Tibial nerve (tissue), 4 donors: Measurements from ENCODE around the gene MUSTN1. TPM values are rescaled to one million over a fixed set of nuclear protein-coding genes. Genes with fewer than 3 reads are reported as not detected.

Experiments used
- DNase-seq, 2 donors: peaks; one replicate each; pipeline ENCODE4 v3.0.0-alpha.2; 2019; ENCODE audit warnings: low spot score in 2 of 2
- H3K27ac ChIP-seq, 4 donors: fragments of 200-600 bp; sonication (generic) in 3 of 4; one replicate each; pipeline ENCODE4 v1.5.1; 2017 to 2019; ENCODE audit warnings: mild to moderate bottlenecking in 1 of 4
- H3K27me3 ChIP-seq, 2 donors: fragments of 200-600 bp; sonication (generic) in 1 of 2; one replicate each; pipeline versions ENCODE4 v1.5.1 to v1.6.0; 2017 to 2019
- H3K36me3 ChIP-seq, 3 donors: fragments of 200-600 bp; sonication (generic); one replicate each; pipeline ENCODE4 v1.5.1; 2018 to 2019
- H3K4me1 ChIP-seq, 4 donors: fragments of 200-600 bp; sonication (generic) in 3 of 4; one replicate each; pipeline ENCODE4 v1.5.1; 2017 to 2019
- H3K4me3 ChIP-seq, 4 donors: fragments of 200-600 bp; sonication (generic) in 3 of 4; one replicate each; pipeline ENCODE4 v1.5.1; 2017 to 2019; ENCODE audit warnings: mild to moderate bottlenecking in 1 of 4, moderate library complexity in 1 of 4
- H3K9me3 ChIP-seq, 4 donors: fragments of 200-600 bp; sonication (generic) in 3 of 4; one replicate each; pipeline ENCODE4 v1.5.1; 2017 to 2019
- EP300 ChIP-seq, 2 donors: sonication (generic); formaldehyde crosslinking; IDR thresholded peaks; one replicate each; pipeline ENCODE4 v1.6.1; 2017; ENCODE audit warnings: antibody characterized with exemption in 2 of 2, mild to moderate bottlenecking in 1 of 2
- POLR2A ChIP-seq, 2 donors: fragments of 450-650 bp; IDR thresholded peaks; one replicate each; pipeline ENCODE4 v1.6.1; 2017; ENCODE audit warnings: antibody characterized with exemption in 2 of 2, mild to moderate bottlenecking in 2 of 2, moderate library complexity in 2 of 2
- WGBS, 2 donors: methylation state at CpG; one replicate each; pipeline ENCODE4 v1.1.5; 2018; 5-methylcytosine and 5-hydroxymethylcytosine counted together
- total RNA-seq, 4 donors: library from RNA; depleted of rRNA; stranded (reverse); fragments of >200 nt; gene quantifications; one replicate each; pipeline ENCODE4 v1.1.0, GENCODE V29; 2016
- TF ChIP-seq, protein P1 (sequence below), 5 experiments: fragments of 200-600 bp in 3 of 5; fragments of 450-650 bp in 2 of 5; sonication (generic) in 3 of 5; IDR thresholded peaks; one replicate each; pipeline ENCODE4 v1.5.1; 2016 to 2019; ENCODE audit warnings: antibody characterized with exemption in 5 of 5, mild to moderate bottlenecking in 3 of 5, moderate library complexity in 2 of 5

Gene MUSTN1
- total RNA-seq, 4 donors from 2014 or later = 38.5 to 77.9 (median 64.9) TPM

DNA sequence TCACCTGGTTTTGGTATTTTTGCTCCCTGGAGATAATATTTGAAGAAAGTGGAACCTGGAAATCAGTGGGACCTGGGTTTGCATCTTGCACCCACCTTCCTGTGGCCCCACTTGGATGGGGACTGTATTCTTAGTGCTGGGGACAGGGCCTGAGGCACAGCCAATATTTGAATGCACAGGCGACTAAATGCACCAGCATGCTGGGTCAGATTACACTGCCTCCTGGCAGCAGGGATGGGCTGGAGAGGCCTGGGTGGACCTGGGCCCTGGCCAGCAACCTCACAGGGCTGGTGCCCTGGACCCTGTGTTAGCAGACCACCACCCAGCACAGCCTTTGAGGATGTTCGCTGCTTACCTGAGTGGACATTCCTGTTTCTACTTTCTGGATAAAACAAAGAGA, 14.9 kb downstream of the MUSTN1 start:
- Histone ChIP-seq H3K36me3 (peaks cover 0 to 75% (median 0%) of the 10 kb centered on the region in 3 donors), H3K27ac (no peak overlapping the region), H3K27me3 (no peaks in the 10 kb centered on the region), H3K4me1 (no peaks in the 10 kb centered on the region), H3K9me3 (no peaks in the 10 kb centered on the region), H3K4me3 (no peak overlapping the region)
- WGBS, 2 donors = 71 to 79% methylated on average over 2 of the region's 2 CpGs
- DNase-seq = no peak
- TF ChIP-seq POLR2A (IDR thresholded peaks at IDR 0.05) = no peak

DNA sequence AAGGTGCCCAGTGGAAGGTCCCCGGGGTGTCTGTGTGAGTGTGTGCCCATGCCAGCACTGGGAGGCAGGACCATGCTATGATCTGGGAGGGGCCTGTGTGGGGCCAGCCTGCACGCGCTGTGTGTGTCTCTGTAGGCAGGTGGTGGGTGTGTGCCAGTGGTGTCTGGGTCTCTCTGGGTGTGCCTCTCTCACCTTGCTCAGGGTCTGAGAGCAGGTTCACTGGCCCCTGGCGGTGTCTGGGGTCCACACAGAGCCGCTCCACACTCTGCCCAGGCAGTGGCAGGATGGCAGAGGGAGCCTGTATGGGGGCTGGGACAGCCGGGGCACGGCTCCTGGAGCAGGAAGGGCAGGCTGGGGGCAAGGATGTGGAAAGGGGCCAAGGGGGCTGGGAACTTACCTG, 17.0 kb downstream of the MUSTN1 start:
- TF ChIP-seq POLR2A (IDR thresholded peaks at IDR 0.05) = no peak
- no peak for TF ChIP-seq EP300 (IDR thresholded peaks at IDR 0.05)
- TF ChIP-seq, protein P1, sequence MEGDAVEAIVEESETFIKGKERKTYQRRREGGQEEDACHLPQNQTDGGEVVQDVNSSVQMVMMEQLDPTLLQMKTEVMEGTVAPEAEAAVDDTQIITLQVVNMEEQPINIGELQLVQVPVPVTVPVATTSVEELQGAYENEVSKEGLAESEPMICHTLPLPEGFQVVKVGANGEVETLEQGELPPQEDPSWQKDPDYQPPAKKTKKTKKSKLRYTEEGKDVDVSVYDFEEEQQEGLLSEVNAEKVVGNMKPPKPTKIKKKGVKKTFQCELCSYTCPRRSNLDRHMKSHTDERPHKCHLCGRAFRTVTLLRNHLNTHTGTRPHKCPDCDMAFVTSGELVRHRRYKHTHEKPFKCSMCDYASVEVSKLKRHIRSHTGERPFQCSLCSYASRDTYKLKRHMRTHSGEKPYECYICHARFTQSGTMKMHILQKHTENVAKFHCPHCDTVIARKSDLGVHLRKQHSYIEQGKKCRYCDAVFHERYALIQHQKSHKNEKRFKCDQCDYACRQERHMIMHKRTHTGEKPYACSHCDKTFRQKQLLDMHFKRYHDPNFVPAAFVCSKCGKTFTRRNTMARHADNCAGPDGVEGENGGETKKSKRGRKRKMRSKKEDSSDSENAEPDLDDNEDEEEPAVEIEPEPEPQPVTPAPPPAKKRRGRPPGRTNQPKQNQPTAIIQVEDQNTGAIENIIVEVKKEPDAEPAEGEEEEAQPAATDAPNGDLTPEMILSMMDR (IDR thresholded peaks at IDR 0.05) = no peak
- Histone ChIP-seq H3K36me3 (peaks cover 0 to 69% (median 0%) of the 10 kb centered on the region in 3 donors), H3K4me1 (no peaks in the 10 kb centered on the region), H3K4me3 (no peak overlapping the region), H3K27me3 (no peaks in the 10 kb centered on the region), H3K9me3 (no peaks in the 10 kb centered on the region), H3K27ac (no peak overlapping the region)
- no peak for DNase-seq
- WGBS, 2 donors = 85 to 91% methylated on average over 6 to 7 of the region's 7 CpGs

DNA sequence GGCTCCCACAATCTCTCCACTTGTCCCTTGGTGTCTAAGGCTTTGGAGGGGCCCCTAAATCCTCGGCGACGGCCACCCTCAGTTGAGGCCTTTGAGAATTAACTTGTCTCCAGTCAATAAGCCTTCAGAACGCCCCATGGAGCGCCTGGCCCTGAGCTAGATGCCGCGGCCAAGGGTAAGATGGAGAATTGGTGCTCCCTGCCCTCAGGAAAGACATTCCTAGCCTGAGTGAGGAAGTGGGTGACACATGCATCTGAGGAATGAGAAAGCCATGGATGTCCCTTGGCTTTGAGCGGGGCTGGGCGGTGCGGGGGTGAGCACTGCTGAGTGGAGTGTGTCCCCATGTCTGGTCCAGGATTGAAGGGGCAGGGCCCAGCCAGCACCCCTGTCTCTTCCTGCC, 17.6 kb downstream of the MUSTN1 start:
- Histone ChIP-seq H3K4me1 (no peaks in the 10 kb centered on the region), H3K4me3 (no peak overlapping the region), H3K27me3 (no peaks in the 10 kb centered on the region), H3K9me3 (no peaks in the 10 kb centered on the region), H3K36me3 (peaks cover 0 to 63% (median 0%) of the 10 kb centered on the region in 3 donors), H3K27ac (no peak overlapping the region)
- DNase-seq = no peak
- WGBS, 2 donors = 86 to 100% methylated on average over 10 of the region's 10 CpGs
- TF ChIP-seq EP300 (IDR thresholded peaks at IDR 0.05) = no peak

DNA sequence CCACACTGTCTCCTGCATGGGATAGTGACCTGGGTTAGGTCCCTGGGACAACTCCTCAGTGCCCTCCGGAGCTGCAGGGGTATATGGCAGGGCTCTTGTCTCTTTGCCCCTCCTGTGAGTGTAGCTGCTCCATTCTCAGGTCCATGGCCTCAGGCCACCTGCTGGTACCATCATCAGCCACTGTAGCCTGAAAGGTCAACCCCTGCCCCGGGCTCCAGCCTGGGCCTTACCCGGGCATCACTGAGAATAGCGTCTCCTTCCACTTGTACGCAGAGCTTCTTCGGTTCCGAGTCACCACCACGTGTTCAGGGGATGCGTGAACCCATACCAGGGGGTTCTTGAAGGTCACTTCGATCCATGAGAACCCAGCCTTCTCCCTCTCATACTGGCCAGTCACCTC, 18.2 kb downstream of the MUSTN1 start:
- TF ChIP-seq, protein P1 (IDR thresholded peaks at IDR 0.05) = no peak
- no peak for TF ChIP-seq POLR2A (IDR thresholded peaks at IDR 0.05)
- no peak for TF ChIP-seq EP300 (IDR thresholded peaks at IDR 0.05)
- H3K4me3 ChIP-seq = no peak overlapping the region
- whole genome bisulfite sequencing, 2 donors = 88 to 91% methylated on average over 9 to 10 of the region's 10 CpGs

DNA sequence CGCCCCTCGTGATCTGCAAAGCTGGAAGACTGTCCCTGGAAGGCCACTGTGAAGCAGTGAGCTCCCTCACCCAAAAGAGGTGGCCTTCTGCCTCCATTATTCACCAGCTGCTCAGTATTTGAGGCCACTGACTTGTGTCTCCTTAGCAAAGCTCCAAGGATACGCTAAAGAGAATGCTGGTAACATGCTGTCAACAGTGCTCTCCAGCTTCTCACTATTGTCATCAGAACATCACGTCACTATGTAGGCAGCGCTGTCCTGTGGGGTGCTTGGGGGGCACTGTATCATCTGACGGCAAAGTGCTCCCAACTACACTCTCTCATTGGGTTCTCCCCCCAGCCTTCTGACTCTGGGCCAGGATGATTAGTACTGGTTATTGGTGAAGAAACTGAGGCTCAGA, 18.6 kb downstream of the MUSTN1 start:
- no peaks in the 10 kb centered on the region for H3K9me3 ChIP-seq
- H3K36me3 ChIP-seq = peaks cover 0 to 55% (median 0%) of the 10 kb centered on the region in 3 donors
- H3K4me3 ChIP-seq = no peak overlapping the region
- TF ChIP-seq, protein P1 (IDR thresholded peaks at IDR 0.05) = no peak
- TF ChIP-seq POLR2A (IDR thresholded peaks at IDR 0.05) (no peak), EP300 (IDR thresholded peaks at IDR 0.05) (no peak)
- 84 to 85% methylated on average over 6 of the region's 6 CpGs for WGBS, 2 donors
- H3K4me1 ChIP-seq = no peaks in the 10 kb centered on the region
- no peaks in the 10 kb centered on the region for H3K27me3 ChIP-seq
- no peak overlapping the region for H3K27ac ChIP-seq
- DNase-seq = no peak

More for the DNA sequence above, 18.2 kb downstream of the MUSTN1 start:
- Histone ChIP-seq H3K4me1 (no peaks in the 10 kb centered on the region), H3K36me3 (peaks cover 0 to 60% (median 0%) of the 10 kb centered on the region in 3 donors), H3K9me3 (no peaks in the 10 kb centered on the region), H3K27ac (no peak overlapping the region), H3K27me3 (no peaks in the 10 kb centered on the region)
- DNase-seq = no peak

DNA sequence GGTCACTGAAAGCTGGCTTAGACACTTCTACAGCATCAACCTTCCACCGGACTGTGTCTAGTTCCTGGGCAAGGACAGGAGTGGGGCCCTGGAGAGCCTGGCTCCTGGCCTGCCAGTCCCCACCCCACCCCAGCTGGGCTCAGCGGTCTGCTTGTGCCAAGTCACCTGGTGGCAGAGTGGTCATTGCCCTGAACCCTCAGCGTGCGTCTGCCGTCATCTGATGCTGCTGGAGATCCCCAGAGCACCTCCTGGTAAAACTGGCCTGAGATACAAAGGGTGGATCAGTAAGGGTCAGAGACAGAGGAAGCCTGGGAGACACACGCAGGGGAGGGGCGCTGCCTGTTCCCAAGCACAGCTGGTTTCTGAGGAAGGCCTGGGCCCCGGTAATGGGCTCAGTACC, 21.0 kb downstream of the MUSTN1 start:
- Histone ChIP-seq H3K27ac (no peak overlapping the region), H3K27me3 (no peaks in the 10 kb centered on the region), H3K4me1 (no peaks in the 10 kb centered on the region), H3K4me3 (no peak overlapping the region), H3K9me3 (no peaks in the 10 kb centered on the region), H3K36me3 (peaks cover 0 to 34% (median 0%) of the 10 kb centered on the region in 3 donors)
- 78 to 80% methylated on average over 7 to 8 of the region's 8 CpGs for WGBS, 2 donors
- TF ChIP-seq POLR2A (IDR thresholded peaks at IDR 0.05) (no peak), EP300 (IDR thresholded peaks at IDR 0.05) (no peak)
- TF ChIP-seq, protein P1 (IDR thresholded peaks at IDR 0.05) = no peak
- no peak for DNase-seq
